ENCODE data around the gene CBARP.

Gene CBARP

DNA sequence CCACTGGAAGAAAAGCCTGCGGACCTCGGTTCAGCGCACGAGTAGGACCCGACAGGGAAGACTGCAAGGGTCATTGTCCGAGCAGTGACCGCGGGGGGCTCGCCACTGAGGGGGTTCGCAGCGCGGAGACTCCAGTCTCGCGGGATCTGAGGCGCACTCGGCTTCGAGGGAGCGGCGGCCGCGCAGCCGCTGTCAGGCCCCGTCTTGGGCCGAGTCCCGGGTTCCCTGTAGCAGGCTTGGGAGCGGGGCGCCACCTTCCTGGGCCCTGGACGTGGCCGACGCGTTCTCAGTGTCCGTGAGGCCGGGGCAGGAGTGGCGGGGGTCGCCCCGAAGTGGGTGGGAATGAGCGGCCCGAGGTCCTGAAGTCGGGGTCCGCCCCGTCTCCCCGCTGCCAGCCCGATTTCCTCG lies 37.1 kb upstream of the CBARP start:
- no peak for FAIRE-seq

DNA sequence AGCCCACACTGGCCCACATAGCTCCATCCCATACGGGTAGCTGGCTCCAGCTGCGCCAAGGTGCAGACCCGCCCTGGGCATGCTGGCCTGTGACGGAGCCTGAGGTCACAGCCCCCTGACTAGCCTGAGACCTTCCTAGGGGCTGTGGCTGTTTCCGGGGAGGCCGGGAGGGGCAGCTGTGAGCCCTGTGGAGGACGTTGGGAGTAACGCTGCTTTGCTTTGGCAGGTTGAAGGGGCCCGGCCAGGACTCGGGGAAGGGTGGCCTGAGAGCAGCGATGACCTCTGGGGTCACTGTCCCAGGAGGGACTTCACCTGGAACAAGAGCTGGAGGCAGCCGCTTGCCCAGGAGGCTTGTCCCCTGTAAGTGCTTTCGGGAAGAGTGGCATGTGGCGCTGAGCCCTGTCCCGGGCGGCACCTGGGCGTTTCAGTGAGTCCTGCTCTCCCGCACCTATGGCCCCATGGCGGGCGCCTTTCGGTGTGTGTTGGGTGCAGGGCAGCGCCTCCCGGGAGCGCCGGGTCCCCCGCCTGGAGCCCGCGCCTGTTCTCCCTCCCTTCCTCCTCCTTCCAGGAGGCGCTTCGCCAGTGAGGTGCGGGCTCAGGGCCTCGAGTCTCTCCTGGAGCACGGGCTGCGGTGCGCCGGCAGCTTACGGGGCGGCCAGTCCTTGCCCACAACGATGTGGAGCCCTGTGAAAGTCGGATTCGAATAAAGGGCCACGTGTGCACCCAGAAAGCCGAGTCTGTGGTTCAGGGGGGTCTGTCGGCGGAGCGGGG lies 36.5 kb upstream of the CBARP start:
- no peak for FAIRE-seq

DNA sequence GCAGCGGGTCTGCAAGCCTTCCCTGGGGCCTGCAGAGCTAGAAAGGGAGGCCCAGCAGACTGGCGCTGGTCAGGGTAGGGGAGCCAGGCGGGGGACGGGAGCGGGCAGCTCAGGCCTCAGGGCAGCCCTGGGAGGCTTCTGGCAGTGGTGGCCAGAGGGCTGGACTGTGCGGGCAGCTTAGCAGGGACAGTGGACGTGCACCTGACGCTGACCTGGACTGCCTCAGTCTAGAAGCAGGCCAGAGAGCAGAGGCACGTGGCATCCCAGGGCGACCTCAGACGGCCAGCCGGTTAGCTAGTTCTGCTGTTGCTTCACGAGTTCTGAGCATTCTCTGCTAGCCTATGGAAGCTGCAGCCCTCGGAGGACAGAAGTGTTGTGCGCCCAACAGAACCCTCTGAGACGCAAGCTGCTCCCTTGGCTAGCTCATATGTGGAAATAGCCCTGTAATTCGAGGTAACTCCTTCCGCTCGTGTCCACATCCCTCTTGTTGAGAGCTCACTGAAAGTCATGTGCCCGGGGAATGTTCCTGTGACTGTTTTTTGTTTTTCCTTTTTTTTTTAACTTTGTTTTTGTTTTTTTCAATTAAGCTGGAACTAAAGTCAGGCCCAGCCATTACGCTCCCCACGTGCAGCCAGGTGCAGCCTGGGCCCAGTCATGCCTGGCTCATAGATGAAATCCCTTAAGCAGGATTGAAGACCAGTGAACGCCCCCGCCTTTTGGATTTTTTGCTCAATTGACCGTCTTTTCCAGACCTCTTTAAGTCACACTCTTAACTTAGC lies 35.6 kb upstream of the CBARP start:
- FAIRE-seq, result no peak

DNA sequence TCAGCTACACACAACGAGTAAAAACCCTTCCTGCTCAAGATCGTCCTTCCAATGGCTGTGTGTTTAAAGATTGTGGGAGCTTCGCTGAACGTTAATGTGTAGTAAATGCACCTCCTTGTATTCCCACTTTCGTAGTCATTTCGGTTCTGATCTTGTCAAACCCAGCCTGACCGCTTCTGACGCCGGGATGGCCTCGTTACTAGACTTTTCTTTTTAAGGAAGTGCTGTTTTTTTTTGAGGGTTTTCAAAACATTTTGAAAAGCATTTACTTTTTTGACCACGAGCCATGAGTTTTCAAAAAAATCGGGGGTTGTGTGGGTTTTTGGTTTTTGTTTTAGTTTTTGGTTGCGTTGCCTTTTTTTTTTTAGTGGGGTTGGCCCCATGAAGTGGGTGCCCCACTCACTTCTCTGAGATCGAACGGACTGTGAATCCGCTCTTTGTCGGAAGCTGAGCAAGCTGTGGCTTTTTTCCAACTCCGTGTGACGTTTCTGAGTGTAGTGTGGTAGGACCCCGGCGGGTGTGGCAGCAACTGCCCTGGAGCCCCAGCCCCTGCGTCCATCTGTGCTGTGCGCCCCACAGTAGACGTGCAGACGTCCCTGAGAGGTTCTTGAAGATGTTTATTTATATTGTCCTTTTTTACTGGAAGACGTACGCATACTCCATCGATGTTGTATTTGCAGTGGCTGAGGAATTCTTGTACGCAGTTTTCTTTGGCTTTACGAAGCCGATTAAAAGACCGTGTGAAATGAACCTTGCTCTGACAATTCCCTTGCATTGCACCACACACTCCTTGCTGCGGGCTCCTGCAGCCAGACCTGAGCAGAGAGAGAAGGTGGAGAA lies 34.8 kb upstream of the CBARP start:
- FAIRE-seq, result no peak

DNA sequence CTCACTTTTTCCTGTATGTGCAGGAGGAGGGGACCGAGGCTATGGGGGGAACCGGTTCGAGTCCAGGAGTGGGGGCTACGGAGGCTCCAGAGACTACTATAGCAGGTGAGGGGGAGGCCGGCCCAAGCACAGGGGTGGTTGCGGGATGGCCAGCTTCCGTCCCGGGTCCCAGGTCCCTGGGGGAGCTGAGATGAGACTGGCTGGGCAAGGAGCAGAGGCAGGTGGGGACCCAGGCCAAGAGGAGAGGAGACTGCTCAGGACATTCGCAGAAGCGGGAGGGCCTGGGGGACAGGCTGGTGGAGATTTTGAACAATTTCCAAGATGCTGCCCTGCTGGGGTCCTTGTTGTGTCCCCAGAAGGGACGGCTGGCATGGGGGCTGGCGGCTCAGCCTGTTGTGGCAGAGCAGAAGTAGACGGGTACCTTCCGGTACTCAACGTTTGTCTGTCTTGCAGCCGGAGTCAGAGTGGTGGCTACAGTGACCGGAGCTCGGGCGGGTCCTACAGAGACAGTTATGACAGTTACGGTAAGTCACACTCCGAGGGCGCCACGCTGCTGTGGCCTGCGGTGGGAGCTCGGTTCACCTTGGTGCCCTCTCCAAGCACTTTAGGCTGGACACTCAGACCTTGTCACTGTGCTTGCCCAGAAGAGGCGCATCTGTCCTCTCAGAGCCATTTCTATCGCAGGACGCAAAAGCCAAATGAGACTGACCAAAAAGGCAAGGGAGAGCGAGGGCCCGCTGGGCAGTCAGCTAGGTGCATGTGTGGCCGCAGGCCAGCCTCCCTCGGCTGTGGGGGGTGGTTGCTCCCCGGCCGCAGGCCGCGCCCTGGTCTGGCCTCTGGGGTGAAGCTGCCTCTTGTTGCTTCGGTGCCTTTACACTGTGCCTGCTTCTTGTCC lies 34.0 kb upstream of the CBARP start:
- no peak for FAIRE-seq

DNA sequence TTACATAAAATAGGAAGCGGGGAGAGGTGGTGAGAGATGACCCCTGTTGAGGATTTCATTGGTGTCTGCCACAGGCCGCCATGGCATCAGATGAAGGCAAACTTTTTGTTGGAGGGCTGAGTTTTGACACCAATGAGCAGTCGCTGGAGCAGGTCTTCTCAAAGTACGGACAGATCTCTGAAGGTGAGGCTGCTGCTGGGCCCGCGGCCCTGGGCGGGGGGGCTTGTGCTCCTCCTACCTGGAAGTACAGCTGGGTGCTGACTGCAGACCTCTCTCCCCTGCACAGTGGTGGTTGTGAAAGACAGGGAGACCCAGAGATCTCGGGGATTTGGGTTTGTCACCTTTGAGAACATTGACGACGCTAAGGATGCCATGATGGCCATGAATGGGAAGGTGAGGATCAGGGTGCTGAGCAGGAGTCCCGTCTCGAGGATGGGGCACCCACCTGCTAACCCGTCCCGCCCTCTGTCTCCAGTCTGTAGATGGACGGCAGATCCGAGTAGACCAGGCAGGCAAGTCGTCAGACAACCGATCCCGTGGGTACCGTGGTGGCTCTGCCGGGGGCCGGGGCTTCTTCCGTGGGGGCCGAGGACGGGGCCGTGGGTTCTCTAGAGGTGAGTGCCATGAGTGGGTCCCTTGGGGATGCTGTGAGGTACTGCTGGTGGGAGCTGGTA lies 33.2 kb upstream of the CBARP start:
- FAIRE-seq, result no peak

DNA sequence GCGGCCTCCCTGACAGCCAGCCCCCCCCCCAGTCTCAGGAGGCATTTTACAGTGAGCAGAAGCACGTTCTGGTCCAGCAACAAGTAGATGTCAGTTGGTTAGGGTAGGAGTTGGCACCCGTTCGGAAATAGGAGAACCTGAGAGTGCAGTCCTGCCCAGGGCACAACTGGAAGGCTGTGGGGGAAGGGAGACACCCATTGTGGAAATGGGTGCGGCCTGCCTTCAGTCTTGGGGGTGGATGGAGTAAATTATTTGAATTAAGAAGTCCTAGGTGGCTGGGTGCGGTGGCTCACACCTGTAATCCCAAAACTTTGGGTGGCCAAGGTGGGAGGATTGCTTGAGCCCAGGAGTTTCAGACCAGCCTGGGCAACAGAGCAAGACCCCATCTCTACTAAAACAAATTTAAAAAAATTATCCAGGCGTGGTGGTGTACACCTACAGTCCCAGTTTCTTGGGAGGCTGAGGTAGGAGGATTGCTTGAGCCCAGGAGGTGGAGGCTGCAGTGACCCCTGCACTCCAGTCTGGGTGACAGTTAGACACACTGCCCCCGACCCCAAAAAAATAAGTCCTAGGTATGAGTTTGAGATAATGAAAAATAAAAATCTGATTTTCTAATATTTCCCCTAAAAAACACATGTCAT lies 32.5 kb upstream of the CBARP start:
- no peak for FAIRE-seq

DNA sequence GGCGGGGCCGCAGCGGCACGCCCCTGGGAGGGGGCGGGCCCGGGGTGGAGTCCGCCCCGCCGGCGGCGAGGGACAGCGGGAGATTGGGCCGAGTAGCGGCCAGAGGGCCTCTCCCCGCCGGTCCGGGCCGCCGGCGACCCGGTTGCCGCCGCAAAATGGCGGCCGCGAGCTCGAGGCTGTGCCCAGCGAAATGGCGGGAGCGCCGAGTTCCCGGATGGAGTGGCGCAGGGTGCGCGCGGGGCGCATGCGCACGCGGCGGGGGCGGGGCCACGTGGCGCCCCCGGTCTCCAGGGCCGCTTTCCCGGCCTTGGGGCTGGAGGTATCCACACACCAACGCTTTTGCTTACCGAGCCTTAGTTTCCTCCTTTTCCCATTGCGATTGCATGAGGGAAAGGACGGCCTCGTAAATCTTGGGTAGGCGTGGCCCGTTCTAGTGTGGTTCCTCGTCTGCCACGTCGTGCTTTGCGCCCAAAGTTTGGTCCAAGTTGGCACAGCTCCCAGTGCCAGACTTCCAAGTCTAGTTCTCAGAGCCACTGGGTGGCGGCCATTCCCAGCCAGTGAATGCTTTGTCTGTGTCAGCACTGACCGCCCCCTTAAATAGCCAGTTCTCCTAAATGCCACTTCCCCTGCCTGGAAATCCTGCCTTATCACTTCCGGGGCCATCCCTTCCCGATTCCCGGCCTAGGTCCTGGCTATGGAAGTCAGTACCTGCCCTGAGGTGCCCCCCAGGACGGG lies 31.8 kb upstream of the CBARP start:
- FAIRE-seq, result no peak

DNA sequence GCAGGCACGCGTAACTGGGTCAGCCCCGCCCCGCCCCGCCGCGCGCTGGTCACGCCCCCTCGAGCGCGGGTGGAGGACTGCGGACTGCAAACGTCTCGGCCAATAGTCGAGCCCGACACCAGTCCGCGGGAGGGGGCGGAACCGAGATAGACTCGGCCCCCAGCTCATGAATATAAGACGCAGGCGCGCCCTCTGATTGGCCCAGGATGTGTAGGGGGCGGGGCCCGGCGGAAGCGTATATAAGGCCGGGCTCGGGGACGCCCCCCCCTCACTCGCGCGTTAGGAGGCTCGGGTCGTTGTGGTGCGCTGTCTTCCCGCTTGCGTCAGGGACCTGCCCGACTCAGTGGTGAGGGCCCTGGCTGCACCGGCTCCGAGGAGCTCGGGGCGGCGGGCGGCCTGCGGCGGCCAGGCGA lies 31.3 kb upstream of the CBARP start, which contains the start of gene CIRBP:
Gene CIRBP, plus strand, starts transcription at position 268 of the 413 bp plus-strand sequence. CDS start 1,602 bp downstream, outside the sequence.
- FAIRE-seq, result peak; percentile 80

DNA sequence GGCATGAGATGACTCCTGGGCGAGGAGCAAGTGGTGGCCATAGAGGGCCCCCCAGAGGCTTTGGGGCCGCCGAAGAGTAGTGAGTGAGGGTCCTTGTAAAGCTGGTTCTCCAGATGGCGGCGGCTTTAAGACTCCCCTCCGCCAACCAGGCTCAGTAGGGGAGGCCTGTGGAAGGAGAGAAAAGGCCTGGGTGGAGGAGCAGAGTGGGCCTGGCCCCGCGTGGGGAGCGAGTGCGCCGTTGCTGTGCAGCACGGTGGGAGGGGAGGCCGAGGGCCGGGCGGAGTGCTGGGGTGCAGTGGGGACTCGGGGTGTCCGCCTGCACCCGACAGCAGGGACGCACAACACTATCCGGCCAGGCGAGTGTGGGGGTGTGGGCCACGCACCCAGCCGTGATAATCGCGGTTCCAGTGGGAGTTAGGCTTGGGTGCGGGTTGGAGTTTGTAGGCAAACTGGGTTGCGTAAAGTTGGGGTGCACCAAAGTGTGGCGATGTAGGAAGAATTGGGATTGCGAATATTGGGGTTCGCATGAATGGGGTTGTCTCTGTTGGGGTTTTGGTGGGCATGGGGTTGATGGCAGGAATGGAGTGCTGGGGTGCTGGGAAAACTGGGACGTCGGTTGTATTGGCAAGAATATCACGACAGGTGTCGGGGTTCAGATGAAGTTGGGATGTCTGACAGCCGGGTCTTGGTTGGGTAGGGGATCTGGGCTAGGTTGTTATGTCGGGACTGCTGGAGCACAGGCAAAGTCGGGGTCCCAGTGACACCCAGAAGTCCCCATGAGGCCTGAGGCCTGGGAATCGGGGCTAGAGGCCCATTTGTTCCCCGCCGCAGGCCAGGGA lies 30.6 kb upstream of the CBARP start:
- FAIRE-seq, result no peak

DNA sequence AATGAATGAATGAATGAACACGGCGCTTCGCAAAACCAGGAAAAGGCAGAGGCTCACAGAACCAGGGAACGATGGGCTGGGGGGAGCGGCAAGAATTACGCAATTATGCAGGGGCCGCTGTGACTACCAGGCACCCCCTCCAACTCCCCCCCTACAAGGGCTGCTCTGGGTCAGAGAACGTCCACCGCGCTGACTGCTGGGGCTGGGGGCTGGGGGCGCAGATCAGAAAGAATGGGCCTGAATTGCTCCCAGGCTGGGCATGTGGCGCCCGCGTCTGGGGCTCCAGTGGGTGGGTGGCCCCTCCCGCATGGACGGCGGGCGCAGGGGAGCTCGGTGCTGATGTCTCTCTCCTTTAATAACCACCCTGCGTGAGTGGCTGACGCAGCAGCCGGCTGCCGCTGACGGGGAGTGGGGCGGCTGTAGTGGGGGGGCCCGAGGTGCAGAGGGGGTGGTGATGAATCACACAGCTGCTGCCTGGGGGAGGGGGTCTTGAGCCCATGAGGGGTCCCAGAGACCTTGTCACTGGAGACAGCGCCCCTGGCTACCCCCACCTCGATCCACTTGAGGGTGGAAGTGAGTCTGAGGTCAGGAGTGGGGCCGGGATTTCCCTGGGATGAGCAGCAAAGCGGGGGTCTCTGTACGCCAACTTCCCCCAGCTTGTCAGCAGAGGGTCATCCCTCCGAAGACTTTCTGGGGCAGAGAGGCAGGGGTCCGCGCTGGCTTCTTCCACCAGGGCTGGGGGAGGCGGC lies 29.8 kb upstream of the CBARP start:
- no peak for FAIRE-seq

DNA sequence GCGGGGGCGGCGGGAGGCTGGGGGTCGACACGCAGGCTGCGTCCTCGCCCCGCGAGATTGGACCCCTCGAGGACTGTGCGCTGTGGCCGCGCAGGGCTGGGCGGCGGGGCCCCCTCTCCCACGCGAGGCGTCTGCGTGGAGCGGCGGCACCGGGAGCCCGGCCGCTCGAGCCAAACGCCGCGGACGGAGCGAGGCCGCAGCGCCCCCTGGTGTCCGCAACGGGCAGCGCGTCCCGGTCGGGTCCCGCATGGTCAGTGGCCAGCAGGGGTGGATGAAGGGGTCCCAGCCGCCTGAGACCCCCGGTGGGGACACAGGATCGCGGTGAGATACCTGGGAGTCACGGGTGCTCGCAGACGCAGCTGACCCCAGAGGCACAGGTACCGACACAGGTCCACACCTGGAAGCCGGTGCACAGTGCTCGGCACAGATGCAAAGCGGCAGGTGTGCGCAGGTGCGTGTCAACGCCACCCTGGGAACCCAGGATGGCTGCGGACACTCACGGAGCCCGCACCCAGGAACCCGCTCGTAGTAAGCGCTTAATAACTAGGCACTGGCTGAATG lies 29.2 kb upstream of the CBARP start:
- FAIRE-seq, result no peak

DNA sequence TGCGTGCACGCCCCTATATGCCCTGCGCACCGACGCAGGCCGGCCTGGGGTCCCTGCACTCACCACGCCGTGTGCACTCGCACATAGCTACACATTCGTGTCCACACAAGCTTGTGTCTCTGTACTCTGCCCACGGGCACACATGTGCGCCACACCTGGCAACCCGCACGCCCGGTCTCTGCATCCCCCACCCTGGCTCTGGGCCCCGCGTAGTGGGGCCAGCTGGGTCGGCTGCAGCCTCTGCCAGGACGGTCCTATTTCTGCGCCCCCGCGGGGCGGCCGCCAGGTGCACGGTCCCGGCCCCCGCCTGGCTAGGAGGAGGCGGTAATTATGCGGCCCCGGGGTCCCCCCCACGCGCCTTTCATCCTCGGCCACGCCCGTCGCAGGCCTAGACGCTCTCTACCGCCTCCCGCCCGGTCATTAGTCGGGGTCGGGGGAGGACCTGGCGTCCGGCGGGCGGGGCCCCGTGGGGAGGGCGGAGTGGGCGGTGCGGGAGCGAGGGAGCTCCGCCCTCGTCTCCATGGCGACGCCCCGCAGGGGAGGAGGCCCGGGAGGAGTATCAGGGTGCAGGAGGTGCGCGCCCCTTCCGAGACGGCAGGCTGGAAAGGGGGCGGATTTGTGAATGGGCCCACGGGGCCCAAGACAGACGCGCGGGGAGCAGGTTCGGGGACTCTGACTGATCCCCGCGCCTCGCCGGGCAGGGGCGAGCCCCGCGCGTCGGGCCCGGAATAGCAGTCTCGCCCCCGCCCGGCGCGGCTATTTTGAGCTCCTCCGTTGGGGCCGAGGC lies 28.5 kb upstream of the CBARP start:
- FAIRE-seq, result no peak

DNA sequence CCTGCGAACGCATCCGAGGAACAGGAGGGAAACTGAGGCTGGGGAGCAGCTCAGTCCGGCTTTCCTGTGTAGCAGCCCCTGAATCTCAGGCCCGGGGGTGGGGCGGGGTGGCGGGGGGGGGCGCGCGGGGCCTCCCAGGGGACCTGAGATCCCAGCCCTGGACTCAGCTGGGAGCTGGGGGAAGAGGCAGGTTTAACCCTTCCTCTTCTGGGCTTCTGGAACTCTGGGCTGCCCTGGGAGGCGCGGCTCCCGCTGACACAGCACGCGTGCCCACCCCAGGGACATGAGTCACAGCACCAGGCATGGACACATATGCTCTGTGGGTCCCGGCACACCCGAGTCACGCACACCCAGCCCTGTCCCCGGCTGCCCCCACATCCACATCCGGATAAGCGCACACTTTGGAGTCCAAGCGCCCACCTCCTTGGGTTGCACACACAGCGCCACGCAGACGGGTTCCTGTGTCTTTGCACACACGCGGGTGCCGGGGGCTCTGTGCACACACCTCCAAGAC lies 27.9 kb upstream of the CBARP start:
- no peak for FAIRE-seq

DNA sequence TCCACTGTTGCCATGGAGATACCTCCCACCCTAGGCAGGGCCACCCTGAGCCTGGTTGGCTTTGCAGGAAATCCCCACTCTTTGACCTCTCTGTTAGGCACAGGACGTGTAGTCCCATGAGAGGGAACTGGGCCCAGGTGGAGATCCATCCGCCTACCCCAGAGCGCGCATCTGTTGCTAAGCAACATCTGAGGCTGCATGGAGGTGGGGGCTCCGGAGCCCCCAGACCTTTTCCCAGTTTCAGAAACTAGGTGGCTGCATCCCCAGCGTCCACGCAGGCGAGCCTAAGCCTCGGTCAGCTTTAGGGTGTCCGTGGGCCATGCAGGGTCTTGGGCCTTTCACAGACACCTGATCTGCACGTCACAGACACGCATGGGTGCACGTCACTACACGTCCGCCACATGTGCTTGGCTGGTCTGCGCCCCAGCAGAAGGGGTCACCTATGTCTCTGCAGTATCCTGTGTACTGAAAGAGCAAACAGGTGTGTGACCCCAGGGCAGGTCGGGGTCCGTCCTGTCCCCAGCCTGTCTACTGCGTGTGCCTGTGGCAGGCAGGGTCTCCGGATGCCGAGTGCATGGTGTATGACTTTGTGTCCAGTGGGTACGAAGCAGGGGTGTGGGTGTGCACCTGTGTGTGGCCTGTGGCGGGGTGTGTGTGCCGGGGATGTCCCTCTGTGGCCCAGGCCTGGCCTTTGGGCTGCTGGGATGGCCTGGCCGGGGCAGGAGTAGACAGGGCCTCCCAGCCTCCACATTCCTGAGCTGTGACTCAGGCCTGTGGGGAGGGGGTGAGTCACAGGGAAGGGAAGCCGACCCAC lies 27.2 kb upstream of the CBARP start:
- no peak for FAIRE-seq

DNA sequence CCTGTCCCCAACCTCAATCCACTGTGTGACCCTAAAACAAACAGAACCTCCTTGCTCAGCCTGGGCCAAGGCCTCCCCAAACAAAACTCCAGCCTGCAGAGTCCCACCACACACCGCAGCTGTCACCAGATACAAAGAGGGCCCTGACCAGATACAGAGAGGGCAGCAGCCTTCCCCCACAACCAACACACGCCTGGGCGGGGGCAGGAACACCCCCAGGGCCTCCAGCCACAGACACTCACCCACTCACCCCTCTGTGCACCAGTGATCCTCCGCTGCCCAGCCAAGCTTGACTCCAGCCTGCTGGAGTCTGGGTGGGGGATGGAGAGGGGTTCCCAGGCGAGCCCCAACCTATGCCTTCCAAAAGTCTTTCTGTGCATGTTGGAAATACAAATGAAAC lies 25.4 kb upstream of the CBARP start:
- no peak for FAIRE-seq

All from TTC549 (cell line).